Mesenteric fat pad (tissue), 1 donor: ENCODE results near the gene MR1. TPM values are rescaled to one million over a fixed set of nuclear protein-coding genes. Genes with fewer than 3 reads are reported as not detected.

Experiments
- DNase-seq: peaks from one replicate; pipeline ENCODE4 v3.0.0-alpha.2; 2020; ENCODE audit warnings: low spot score
- total RNA-seq: library from RNA; stranded (reverse); fragmentation: NEBNext Ultra II Directional; extraction: Animal tissue kit (Norgen Biotek cat#: 25700); gene quantifications from one replicate; pipeline ENCODE4 v1.2.1, GENCODE V29; 2021
- donor health status: DM: yes; HTN: yes; CAD: no.

Gene MR1
- total RNA-seq, 1 donor from 2014 or later: 14.2 TPM

GRCh38 chr1:181090641-181091126 is 56.9 kb downstream of the MR1 start:
- DNase-seq: no peak

- DNase-seq: no peak
Measured at GRCh38 chr1:181091309-181092040, 57.7 kb downstream of the MR1 start.

- DNase-seq: no peak
Measured at GRCh38 chr1:181092056-181092455, 58.3 kb downstream of the MR1 start.

- no peak for DNase-seq
Measured at GRCh38 chr1:181092883-181093458, 59.2 kb downstream of the MR1 start.

GRCh38 chr1:181094416-181095212 is 60.8 kb downstream of the MR1 start:
- DNase-seq: no peak

- DNase-seq: no peak
Measured at GRCh38 chr1:181095260-181095659, 61.5 kb downstream of the MR1 start.

GRCh38 chr1:181095763-181096184 is 62.0 kb downstream of the MR1 start:
- DNase-seq: peak; percentile 18

- peak; percentile 60 for DNase-seq
Measured at GRCh38 chr1:181097242-181097641, 63.5 kb downstream of the MR1 start.

- DNase-seq: peak; percentile 3
Measured at GRCh38 chr1:181099152-181100014, 65.6 kb downstream of the MR1 start.

GRCh38 chr1:181100015-181100905 is 66.5 kb downstream of the MR1 start:
- peak; percentile 55 for DNase-seq

- DNase-seq: no peak
Measured at GRCh38 chr1:181100934-181101333, 67.2 kb downstream of the MR1 start.

- DNase-seq: no peak
Measured at GRCh38 chr1:181101581-181102226, 67.9 kb downstream of the MR1 start.

GRCh38 chr1:181102841-181103240 is 69.1 kb downstream of the MR1 start:
- no peak for DNase-seq

GRCh38 chr1:181103399-181103798 is 69.6 kb downstream of the MR1 start:
- no peak for DNase-seq

- DNase-seq: no peak
Measured at GRCh38 chr1:181104042-181104789, 70.4 kb downstream of the MR1 start.

- no peak for DNase-seq
Measured at GRCh38 chr1:181104790-181105133, 71.0 kb downstream of the MR1 start.

- DNase-seq: peak; percentile 98
Measured at GRCh38 chr1:181105134-181106021, 71.6 kb downstream of the MR1 start.

GRCh38 chr1:181106022-181106312 is 72.2 kb downstream of the MR1 start:
- no peak for DNase-seq
